Endothelial cell of umbilical vein (primary cell): ENCODE data around the gene MACROD2. TPM values are rescaled to one million over a fixed set of nuclear protein-coding genes. Genes with fewer than 3 reads are reported as not detected.

ENCODE experiments used
- BruUV-seq: library from RNA; stranded (reverse); fragments of 400-500 nt; replicated peaks from 2 replicates; lab custom pipeline; 2021; lab: Mats Ljungman, UMichigan
- CTCF ChIA-PET: fragments of 300-600, 350-600 bp; sonication (Branson Sonifier 250); formaldehyde crosslinking; loops from one replicate; lab custom pipeline; 2021; ENCODE audit warnings: antibody characterized with exemption, inconsistent platforms; lab: Charles Lee
- POLR2A ChIA-PET: fragments of 300-600, 350-600 bp; sonication (Branson Sonifier 250); formaldehyde crosslinking; loops from one replicate; lab custom pipeline; 2021; ENCODE audit warnings: antibody characterized with exemption, inconsistent platforms; lab: Charles Lee
- DNase-seq: peaks from one replicate; pipeline ENCODE4 v3.0.0-alpha.2; 2011; ENCODE audit warnings: low read depth, low spot score
- FAIRE-seq: peaks from 2 replicates; lab custom pipeline; 2011; peaks lifted over from hg19 to GRCh38; lab: Jason Lieb, UNC
- H2AFZ ChIP-seq: 2 replicates; pipeline ENCODE4 v1.6.0; 2012; ENCODE audit warnings: low read depth, low read length, control low read depth, inconsistent platforms
- H3K27ac ChIP-seq: 2 replicates; pipeline ENCODE4 v1.5.1; 2011; ENCODE audit warnings: low read depth, mild to moderate bottlenecking, control low read depth, low read length, moderate library complexity; ENCODE audit not compliant: insufficient read depth
- H3K27me3 ChIP-seq, 2 experiments: 2 replicates each; pipeline versions ENCODE4 v1.6.0 to v1.6.1; 2011; ENCODE audit warnings: low read length in 2 of 2, mixed read lengths in 1 of 2; ENCODE audit not compliant: control insufficient read depth in 2 of 2, insufficient read depth in 2 of 2
- H3K36me3 ChIP-seq, 2 experiments: 2 replicates in 1 of 2; 3 replicates in 1 of 2; pipeline ENCODE4 v1.5.1; 2011; ENCODE audit warnings: low read length in 2 of 2, mild to moderate bottlenecking in 1 of 2, moderate library complexity in 1 of 2; ENCODE audit not compliant: control insufficient read depth in 2 of 2, insufficient read depth in 2 of 2; ENCODE audit errors: extremely low read depth in 1 of 2
- H3K4me1 ChIP-seq: 3 replicates; pipeline ENCODE4 v1.5.1; 2011; ENCODE audit warnings: mild to moderate bottlenecking, low read length; ENCODE audit not compliant: control insufficient read depth, insufficient read depth; ENCODE audit errors: extremely low read depth
- H3K4me2 ChIP-seq: 2 replicates; pipeline ENCODE4 v1.6.1; 2011; ENCODE audit warnings: low read length, control low read depth, mixed read lengths; ENCODE audit not compliant: insufficient read depth
- H3K4me3 ChIP-seq, 3 experiments: fragments of 200-600 bp in 1 of 3; sonication (generic), shearing (Covaris generic) in 1 of 3; replicated peaks in 1 of 3; 2 replicates each; pipeline ENCODE4 v1.5.1; 2011 to 2016; ENCODE audit warnings: control low read depth in 3 of 3, low read length in 3 of 3, mild to moderate bottlenecking in 2 of 3, inconsistent platforms in 1 of 3, low read depth in 1 of 3, moderate library complexity in 1 of 3; ENCODE audit not compliant: insufficient read depth in 1 of 3
- H3K79me2 ChIP-seq: 2 replicates; pipeline ENCODE4 v1.6.0; 2012; ENCODE audit warnings: low read length, inconsistent platforms; ENCODE audit not compliant: control insufficient read depth, insufficient read depth
- H3K9ac ChIP-seq: replicated peaks from 2 replicates; pipeline ENCODE3; 2011; ENCODE audit warnings: low read length, control low read depth; ENCODE audit not compliant: insufficient read depth; ENCODE audit errors: extremely low read depth
- H3K9me1 ChIP-seq: replicated peaks from 3 replicates; pipeline ENCODE4 v1.6.0; 2011; ENCODE audit warnings: mild to moderate bottlenecking, low read length; ENCODE audit not compliant: control insufficient read depth, insufficient read depth; ENCODE audit errors: extremely low read depth
- H3K9me3 ChIP-seq: replicated peaks from 2 replicates; pipeline ENCODE4 v1.5.1; 2012; ENCODE audit warnings: low read length, inconsistent platforms; ENCODE audit not compliant: control insufficient read depth, insufficient read depth
- H4K20me1 ChIP-seq: replicated peaks from 2 replicates; pipeline ENCODE3; 2011; ENCODE audit warnings: mild to moderate bottlenecking, low read length; ENCODE audit not compliant: control insufficient read depth, insufficient read depth; ENCODE audit errors: extremely low read depth
- CTCF ChIP-seq, 2 donors: IDR thresholded peaks; 1 replicate in 1 of 2; 2 replicates in 1 of 2; pipeline ENCODE4 v1.5.1; 2011; ENCODE audit warnings: low read length in 2 of 2, mild to moderate bottlenecking in 2 of 2, moderate library complexity in 2 of 2, control low read depth in 1 of 2, inconsistent platforms in 1 of 2, low read depth in 1 of 2; ENCODE audit not compliant: insufficient read depth in 1 of 2; ENCODE audit errors: extremely low read depth in 1 of 2
- EZH2 ChIP-seq: IDR thresholded peaks from 2 replicates; pipeline ENCODE4 v1.6.1; 2012; ENCODE audit warnings: borderline replicate concordance, low read depth, mild to moderate bottlenecking, moderate library complexity, low read length, inconsistent platforms; ENCODE audit not compliant: severe bottlenecking
- FOS ChIP-seq: IDR thresholded peaks from 2 replicates; pipeline ENCODE4 v1.6.1; 2011; ENCODE audit warnings: mild to moderate bottlenecking, low read length, moderate library complexity, borderline replicate concordance; ENCODE audit not compliant: insufficient read depth
- GATA2 ChIP-seq: IDR thresholded peaks from 2 replicates; pipeline ENCODE4 v1.7.0; 2011; ENCODE audit warnings: low read depth, mild to moderate bottlenecking, moderate library complexity, mixed read lengths, low read length; ENCODE audit not compliant: insufficient read length, insufficient read depth
- JUN ChIP-seq: IDR thresholded peaks from 2 replicates; pipeline ENCODE4 v1.6.1; 2011; ENCODE audit warnings: borderline replicate concordance, low read depth; ENCODE audit not compliant: insufficient read length, insufficient read depth
- MAX ChIP-seq: IDR thresholded peaks from 2 replicates; pipeline ENCODE4 v1.6.1; 2011; ENCODE audit not compliant: insufficient read depth, insufficient read length
- MYC ChIP-seq: IDR thresholded peaks from one replicate; pipeline ENCODE4 v1.6.1; 2011; ENCODE audit warnings: mild to moderate bottlenecking, low read depth, low read length
- POLR2A ChIP-seq: IDR thresholded peaks from 2 replicates; pipeline ENCODE4 v1.6.1; 2012; ENCODE audit warnings: low read depth, mild to moderate bottlenecking, control low read depth, low read length
- POLR2AphosphoS5 ChIP-seq: IDR thresholded peaks from 2 replicates; pipeline ENCODE4 v1.6.1; 2012; ENCODE audit warnings: low read depth, mild to moderate bottlenecking, control low read depth, low read length, moderate library complexity; ENCODE audit not compliant: insufficient read depth
- dilution Hi-C: fragments of 300-500 bp; cut with MboI; formaldehyde crosslinking; loops from one replicate; pipeline ENCODE4 v1.15.0; 2019; ENCODE audit warnings: low sequenced_read_pairs; ENCODE audit not compliant: extremely low pct_ligation_motif_present
- intact Hi-C: fragments of 100-400 bp; cut with micrococcal nuclease; formaldehyde crosslinking; loops from one replicate; pipeline ENCODE4 v1.10.0; 2022
- polyA plus RNA-seq, 4 experiments: library from polyadenylated mRNA; depleted of rRNA in 3 of 4; stranded (reverse) in 3 of 4; unstranded in 1 of 4; fragments of >200 nt; gene quantifications; 2 replicates each; pipeline versions ENCODE4 v1.2.1 to v1.2.3, GENCODE V29; 2011 to 2012; ENCODE audit warnings: missing spikeins in 1 of 4
- total RNA-seq: library from RNA; stranded (reverse); gene quantifications from 2 replicates; pipeline ENCODE4 v1.2.3, GENCODE V29; 2021

The MACROD2 gene
- total and polyA plus RNA-seq, 2 donors (not counting 3 experiments of a cell fraction or from before 2014, with no cell fraction given): 0.11 to 0.73 TPM

GRCh38 chr20:15776770-15777466, 1781.6 kb downstream of the MACROD2 start:
- Histone ChIP-seq H3K4me1 (no peaks in the 10 kb centered on the region), H3K9ac (no peak overlapping the region), H3K27me3 (no peaks in the 10 kb centered on the region), H2AFZ (no peak overlapping the region), H3K27ac (no peak overlapping the region), H3K9me3 (no peaks in the 10 kb centered on the region), H3K36me3 (no peaks in the 10 kb centered on the region), H3K4me3 (no peak overlapping the region), H3K79me2 (no peaks in the 10 kb centered on the region), H4K20me1 (no peaks in the 10 kb centered on the region), H3K9me1 (no peaks in the 10 kb centered on the region), H3K4me2 (no peak overlapping the region)
- DNase-seq (no peak), FAIRE-seq (no peak)
- CTCF ChIA-PET: no interaction called here
- dilution Hi-C loops (no loop called here), intact Hi-C loops (no loop called here)
- no TSS peak for BruUV-seq
- POLR2A ChIA-PET: no interaction called here
- TF ChIP-seq CTCF (IDR thresholded peaks at IDR 0.05; ENCODE audit: extremely low read depth in 1 of 2, insufficient read depth in 1 of 2, low read depth in 1 of 2, low read length in 2 of 2) (no peak), POLR2AphosphoS5 (no peak), FOS (no peak), MAX (no peak), MYC (no peak), GATA2 (no peak), POLR2A (no peak), EZH2 (no peak), JUN (no peak)
